Loucy (cell line): ENCODE measurements around the gene ANGPTL2.

Experiments
- H2AFZ ChIP-seq: fragments of 200-600 bp; sonication (generic); 2 replicates; pipeline ENCODE4 v1.6.0; 2016; ENCODE audit warnings: antibody characterized with exemption, mild to moderate bottlenecking, low read length, moderate library complexity
- H3F3A ChIP-seq: fragments of 200-600 bp; 2 replicates; pipeline ENCODE4 v1.6.0; 2016; ENCODE audit warnings: antibody characterized with exemption, low read depth, mild to moderate bottlenecking
- H3K27me3 ChIP-seq: fragments of 200-600 bp; sonication (generic); 2 replicates; pipeline ENCODE4 v1.6.1; 2014; ENCODE audit warnings: low read length, mild to moderate bottlenecking; ENCODE audit not compliant: insufficient read depth, poor library complexity, severe bottlenecking
- H3K36me3 ChIP-seq: fragments of 200-600 bp; sonication (generic); 2 replicates; pipeline ENCODE4 v1.6.1; 2016; ENCODE audit warnings: low read length; ENCODE audit not compliant: insufficient read depth
- H3K4me1 ChIP-seq: fragments of 200-600 bp; sonication (generic); 2 replicates; pipeline ENCODE4 v1.5.1; 2014; ENCODE audit warnings: low read length, mild to moderate bottlenecking; ENCODE audit not compliant: insufficient read depth, poor library complexity, severe bottlenecking
- H3K4me2 ChIP-seq: fragments of 200-600 bp; sonication (generic); 2 replicates; pipeline ENCODE4 v1.6.0; 2014; ENCODE audit warnings: antibody characterized with exemption, low read length, low read depth, mild to moderate bottlenecking; ENCODE audit not compliant: poor library complexity, severe bottlenecking
- H3K4me3 ChIP-seq: fragments of 200-600 bp; sonication (generic); 2 replicates; pipeline ENCODE4 v1.5.1; 2014; ENCODE audit warnings: low read length, mild to moderate bottlenecking, mixed read lengths; ENCODE audit not compliant: poor library complexity, severe bottlenecking
- H3K79me2 ChIP-seq: fragments of 200-600 bp; sonication (generic); 2 replicates; pipeline ENCODE4 v1.6.1; 2014; ENCODE audit warnings: low read length; ENCODE audit not compliant: insufficient read depth
- H3K9ac ChIP-seq: fragments of 200-600 bp; sonication (generic); 2 replicates; pipeline ENCODE4 v1.6.0; 2014; ENCODE audit warnings: mild to moderate bottlenecking, low read depth, low read length, moderate library complexity; ENCODE audit not compliant: poor library complexity, severe bottlenecking
- H3K9me2 ChIP-seq: fragments of 200-600 bp; sonication (generic); replicated peaks from 2 replicates; pipeline ENCODE4 v1.6.1; 2016; ENCODE audit warnings: low read depth, low read length, mixed read lengths
- H3K9me3 ChIP-seq: fragments of 200-600 bp; sonication (generic); 2 replicates; pipeline ENCODE4 v1.6.1; 2014; ENCODE audit warnings: mild to moderate bottlenecking, antibody characterized with exemption, low read length, low read depth; ENCODE audit not compliant: insufficient read depth
- H4K20me1 ChIP-seq: fragments of 200-600 bp; sonication (generic); 2 replicates; pipeline ENCODE4 v1.6.0; 2014; ENCODE audit warnings: antibody characterized with exemption, low read length, mild to moderate bottlenecking; ENCODE audit not compliant: insufficient read depth, poor library complexity, severe bottlenecking
- CTCF ChIP-seq: fragments of 200-600 bp; sonication (generic); conservative IDR thresholded peaks from 2 replicates; pipeline ENCODE4 v1.5.1; 2014; ENCODE audit warnings: mild to moderate bottlenecking, antibody characterized with exemption, low read length
- EZH2phosphoT487 ChIP-seq: fragments of 200-600 bp; IDR thresholded peaks from 2 replicates; pipeline ENCODE4 v1.6.1; 2018; ENCODE audit warnings: antibody characterized with exemption, mild to moderate bottlenecking, moderate library complexity, borderline replicate concordance

The ANGPTL2 gene

DNA sequence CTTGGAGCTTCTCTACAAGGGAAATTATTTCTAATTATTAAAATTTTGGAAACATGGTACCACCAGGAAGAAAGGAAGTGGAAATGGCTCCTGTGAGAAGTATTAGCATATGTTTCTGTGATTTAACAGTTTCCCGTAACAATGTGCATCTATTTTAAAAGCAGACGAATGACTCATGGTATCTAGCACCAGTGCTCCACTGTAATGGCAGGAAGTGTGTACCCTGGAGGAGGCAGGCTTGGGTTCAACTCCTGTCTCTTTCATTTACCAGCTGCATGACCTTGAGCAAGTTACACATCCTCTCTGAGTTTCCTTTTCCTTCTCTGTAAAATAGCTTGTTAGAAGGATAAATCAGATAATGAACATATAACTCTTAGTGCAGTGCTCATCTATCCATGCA, 41.0 kb upstream of the ANGPTL2 start:
- H3K79me2 ChIP-seq: no peaks in the 10 kb centered on the region
- H3F3A ChIP-seq: peaks cover 10% of the 10 kb centered on the region
- no peak for TF ChIP-seq CTCF
- no peak for TF ChIP-seq EZH2phosphoT487
- H3K9me3 ChIP-seq: no peaks in the 10 kb centered on the region
- H3K4me2 ChIP-seq: peak overlapping the region; percentile 37
- no peak overlapping the region for H3K4me3 ChIP-seq
- no peaks in the 10 kb centered on the region for H3K36me3 ChIP-seq
- no peak overlapping the region for H2AFZ ChIP-seq
- no peaks in the 10 kb centered on the region for H3K27me3 ChIP-seq
- H3K9me2 ChIP-seq: no peaks in the 10 kb centered on the region
- H4K20me1 ChIP-seq: no peaks in the 10 kb centered on the region
- H3K4me1 ChIP-seq: peaks cover 29% of the 10 kb centered on the region
- H3K9ac ChIP-seq: no peak overlapping the region

DNA sequence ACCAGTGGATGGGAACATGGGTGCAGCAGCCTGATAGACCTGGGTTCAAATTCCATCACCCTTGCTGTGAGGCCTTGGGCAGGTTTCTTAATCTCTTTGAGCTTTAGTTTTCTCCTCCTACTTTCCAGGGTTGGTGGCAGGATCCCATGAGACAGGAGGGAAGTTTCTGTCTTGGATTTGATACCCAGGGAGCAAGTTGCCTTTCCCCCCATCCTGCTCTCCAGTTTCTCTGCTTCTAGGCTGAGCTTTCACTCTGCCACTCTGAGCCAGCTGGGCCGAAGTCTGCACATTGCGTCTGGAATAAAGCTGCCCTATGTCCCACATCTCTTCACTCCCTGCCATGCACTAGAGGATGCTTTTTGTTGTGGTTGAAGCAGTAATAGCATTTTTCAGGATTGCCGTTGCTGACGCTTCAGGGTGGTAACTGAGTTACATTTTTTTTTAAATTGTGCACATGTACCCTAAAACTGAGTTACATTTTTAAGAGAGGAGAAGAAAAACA, 40.5 kb upstream of the ANGPTL2 start:
- Histone ChIP-seq H3K4me3 (no peak overlapping the region), H4K20me1 (no peaks in the 10 kb centered on the region), H3K9me2 (no peaks in the 10 kb centered on the region), H3K4me2 (peak overlapping the region; percentile 37), H3K9ac (no peak overlapping the region), H3F3A (peaks cover 10% of the 10 kb centered on the region), H3K79me2 (no peaks in the 10 kb centered on the region), H3K27me3 (no peaks in the 10 kb centered on the region), H2AFZ (no peak overlapping the region), H3K9me3 (no peaks in the 10 kb centered on the region), H3K4me1 (peaks cover 29% of the 10 kb centered on the region), H3K36me3 (no peaks in the 10 kb centered on the region)
- TF ChIP-seq CTCF (no peak), EZH2phosphoT487 (no peak)

GRCh38 chr9:127162046-127162863, 39.8 kb upstream of the ANGPTL2 start:
- Histone ChIP-seq H3K79me2 (no peaks in the 10 kb centered on the region), H3K36me3 (no peaks in the 10 kb centered on the region), H3K27me3 (no peaks in the 10 kb centered on the region), H3K4me3 (no peak overlapping the region), H4K20me1 (no peaks in the 10 kb centered on the region), H3K4me2 (no peak overlapping the region), H3F3A (peaks cover 10% of the 10 kb centered on the region), H3K4me1 (peaks cover 29% of the 10 kb centered on the region), H2AFZ (no peak overlapping the region), H3K9me2 (no peaks in the 10 kb centered on the region), H3K9ac (no peak overlapping the region), H3K9me3 (no peaks in the 10 kb centered on the region)
- no peak for TF ChIP-seq EZH2phosphoT487
- TF ChIP-seq CTCF: no peak
